GM12872 (cell line): Measurements from ENCODE around the gene ATP6V1G2.

Source experiments
- CTCF ChIP-seq: IDR thresholded peaks from 3 replicates; pipeline ENCODE4 v1.5.1; 2011; ENCODE audit warnings: low read depth, mild to moderate bottlenecking, low read length, moderate library complexity; ENCODE audit not compliant: insufficient read depth

The ATP6V1G2 gene

GRCh38 chr6:31573239-31574105, 27.1 kb upstream of the ATP6V1G2 start:
- TF ChIP-seq CTCF, result no peak

- no peak for TF ChIP-seq CTCF
These were observed 25.9 kb upstream of the ATP6V1G2 start, which contains the start of gene LTA for GRCh38 chr6:31572041-31572911. LTA (plus strand) TSS chr6:31572289; CDS start chr6:31572743, 454 bp downstream.

GRCh38 chr6:31569861-31570536, 23.6 kb upstream of the ATP6V1G2 start:
- no peak for TF ChIP-seq CTCF

DNA sequence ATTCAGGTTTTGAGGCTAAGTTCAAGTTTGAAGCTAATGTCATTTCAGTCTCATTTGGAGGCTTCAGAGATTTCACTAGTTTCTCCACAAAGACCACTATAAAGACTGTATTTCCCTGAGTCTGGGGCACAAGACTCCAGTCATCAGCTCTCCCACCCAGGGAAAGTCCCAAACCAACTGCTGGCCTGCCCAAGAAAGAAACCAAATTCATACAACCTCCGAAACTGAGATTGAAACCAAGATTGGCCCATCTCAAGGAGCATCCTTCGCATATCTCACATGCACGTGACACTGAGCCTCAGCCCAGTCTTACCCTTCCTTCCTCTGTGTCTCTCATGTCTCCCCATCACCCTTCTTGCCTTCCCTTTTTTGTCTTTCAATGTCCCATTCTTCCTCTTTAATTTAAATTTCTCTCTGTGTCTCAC, 22.1 kb upstream of the ATP6V1G2 start:
- TF ChIP-seq CTCF, result no peak

GRCh38 chr6:31567531-31568370, 21.3 kb upstream of the ATP6V1G2 start:
- no peak for TF ChIP-seq CTCF

DNA sequence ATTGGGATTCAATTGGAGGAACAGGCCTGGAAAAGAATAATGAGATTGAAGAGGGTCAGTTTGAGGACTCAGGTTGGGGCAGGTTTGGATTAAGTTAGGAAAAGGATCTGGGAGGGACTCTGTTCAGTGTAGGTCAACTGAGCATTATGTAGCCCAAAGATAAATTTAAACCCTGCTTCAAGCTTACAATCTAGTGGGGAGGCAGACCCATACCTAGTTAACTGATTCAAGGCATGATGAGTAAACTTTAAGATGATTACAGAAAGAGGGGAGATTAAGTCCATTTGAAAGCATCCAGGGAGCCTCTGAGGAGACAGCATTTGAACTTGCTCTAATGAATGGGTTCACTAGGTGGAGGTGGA, 14.3 kb upstream of the ATP6V1G2 start:
- TF ChIP-seq CTCF, result no peak
